ENCODE results near the gene RAB37. TPM values are rescaled to one million over a fixed set of nuclear protein-coding genes. Genes with fewer than 3 reads are reported as not detected.

RAB37 gene
- total RNA-seq (2011; cell fraction: chromatin; rRNA removed; ENCODE audit: low replicate concordance), result not detected in 2 replicates
- total RNA-seq (2011; cell fraction: nucleolus; rRNA removed), result not detected in 2 replicates
- not detected in 2 replicates for total RNA-seq (2011; cell fraction: nucleoplasm; rRNA removed)
- total RNA-seq (2014; rRNA removed), result not detected in 2 replicates
- total RNA-seq (2014; rRNA removed; fragmentation: Illumina TruSeq; extraction: Trizol), result not detected in 2 replicates
- 0.11 and 0.23 TPM in 2 replicates for total RNA-seq (2015; rRNA removed; fragmentation: Illumina TruSeq; extraction: Trizol)
- 0.27 TPM in 1 of 2 replicates, not detected in the other for total RNA-seq (2021)
- polyA plus RNA-seq (2011; rRNA removed), result 0.03 and 0.21 TPM in 2 replicates
- polyA plus RNA-seq (2011; cell fraction: cytosol; rRNA removed), result 0.22 TPM in 1 of 2 replicates, not detected in the other
- 0.07 and 0.18 TPM in 2 replicates for polyA plus RNA-seq (2011; cell fraction: nucleus; rRNA removed)
- polyA plus RNA-seq (2012), result 0.19 and 0.22 TPM in 2 replicates
- 0.04 and 0.12 TPM in 2 replicates for polyA plus RNA-seq (2014; fragmentation: Illumina TruSeq; extraction: Trizol)
- under 1 TPM in 1 of 2 experiments, not detected in 1; 0.03 TPM for polyA plus RNA-seq (2014; fragmentation: Nextera tagmentation; extraction: Ambion mirVana)
- not detected in 2 replicates for polyA plus RNA-seq (2014; rRNA removed)
- polyA minus RNA-seq (2011; rRNA and poly(A)+ RNA removed), result 0.11 TPM in 1 of 2 replicates, not detected in the other
- not detected in 2 replicates for polyA minus RNA-seq (2011; cell fraction: cytosol; rRNA and poly(A)+ RNA removed)
- polyA minus RNA-seq (2011; cell fraction: nucleus; rRNA and poly(A)+ RNA removed), result not detected in 2 replicates
- Bru-seq, nascent RNA, result percentile 5 among the genes with signal in this experiment
- BruChase-seq, experiment 1, labeled RNA remaining after a 2-hour chase, result not detected
- BruChase-seq, experiment 2, labeled RNA remaining after a 6-hour chase, result not detected
- long read RNA-seq, experiment 1, result 0 reads
- long read RNA-seq, experiment 2, result 0 reads
- long read RNA-seq, experiment 3, result 0 reads

GRCh38 chr17:74736513-74737298 is at the start of gene RAB37:
Gene RAB37 (plus strand): TSS chr17:74737256. CDS start chr17:74737273, 17 bp downstream.
- peaks cover 5% of the 10 kb centered on the region; the same call in 1 of the 2 replicates for H4K20me1 ChIP-seq (replicated peaks; ENCODE audit: control insufficient read depth, insufficient read depth, low read length)
- peaks cover 0 to 20% of the 10 kb centered on the region in 2 experiments; a peak in 3 of 5 replicates for H3K4me1 ChIP-seq (replicated peaks in 1 of 2; ENCODE audit: control insufficient read depth in 2 of 2, insufficient read depth in 2 of 2, low read length in 2 of 2)
- H3K27ac ChIP-seq (ENCODE audit: extremely low read depth, low read depth, low read length), result no peak within 1 kb of the TSS
- H3K9me1 ChIP-seq (ENCODE audit: control insufficient read depth, insufficient read depth, low read length), result no peaks in the 10 kb centered on the region
- no peak within 1 kb of the TSS for H3K4me2 ChIP-seq (ENCODE audit: insufficient read depth, low read length)
- H2AFZ ChIP-seq (ENCODE audit: low read depth, low read length), result no peak within 1 kb of the TSS
- H3K4me3 ChIP-seq, result no peak within 1 kb of the TSS
- H3K27me3 ChIP-seq (ENCODE audit: control insufficient read depth in 2 of 2, insufficient read depth in 2 of 2, low read length in 2 of 2), result peaks cover 31 to 73% of the 10 kb centered on the region in 2 experiments; a peak in 4 of 5 replicates
- 6% methylated on average over 39 of the region's 67 CpGs for WGBS (ENCODE audit: insufficient coverage, low coverage, missing lambda C conversion rate)
- H3K79me2 ChIP-seq (ENCODE audit: control insufficient read depth, insufficient read depth, low read length), result no peaks in the 10 kb centered on the region
- ATAC-seq (peak; percentile 78), DNase-seq (ENCODE audit: extremely low read depth in 1 of 4, low spot score in 3 of 4) (peak in 2 of 4 experiments; percentile 67), FAIRE-seq (no peak)
- H3K9ac ChIP-seq (ENCODE audit: insufficient read depth in 1 of 2, low read depth in 2 of 2, low read length in 2 of 2), result peak within 1 kb of the TSS in 1 of 2 experiments; percentile 28; a peak in 2 of 4 replicates
- in situ Hi-C loops (cut with MboI) (no loop called here), intact Hi-C loops (cut with micrococcal nuclease) (loop anchor here (1.0 kb wide), 1 partner anchor 79 kb away; no protein-coding TSS in a partner anchor)
- H3K36me3 ChIP-seq (ENCODE audit: control insufficient read depth, insufficient read depth, low read length), result no peaks in the 10 kb centered on the region
- ChIA-PET POLR2A (interaction anchor here (0.6 to 1.3 kb wide), 4 partner anchors 11 to 1119 kb away, joined by 3 to 4 read pairs (median 4); no protein-coding TSS in a partner anchor), CTCF (ENCODE audit: low intra/inter-chr PET ratio) (interaction anchor here (0.8 to 2.6 kb wide), 4 partner anchors 9 to 435 kb away, joined by 3 to 15 read pairs (median 3); no protein-coding TSS in a partner anchor)
- BruUV-seq (replicated peaks), result no TSS peak
- H3K9me3 ChIP-seq (replicated peaks; ENCODE audit: control insufficient read depth, insufficient read depth, low read depth, low read length), result no peaks in the 10 kb centered on the region
- TF ChIP-seq PURB (CRISPR knock-in tag; IDR thresholded peaks at IDR 0.05; ENCODE audit: low read depth) (no peak), PBX2 (CRISPR knock-in tag; IDR thresholded peaks at IDR 0.05; ENCODE audit: low read depth) (no peak), PBX2 (tag; conservative IDR thresholded peaks at IDR 0.05; ENCODE audit: low read depth) (no peak), SOX6 (IDR thresholded peaks at IDR 0.05) (no peak), ELF1 (tag; IDR thresholded peaks at IDR 0.05) (no peak), IRF2 (CRISPR knock-in tag; IDR thresholded peaks at IDR 0.05) (no peak), ZNF444 (CRISPR knock-in tag; IDR thresholded peaks at IDR 0.05) (no peak), BCL6 (CRISPR knock-in tag; IDR thresholded peaks at IDR 0.05) (no peak), FOXO4 (CRISPR knock-in tag; IDR thresholded peaks at IDR 0.05) (no peak), ZBED1 (IDR thresholded peaks at IDR 0.05) (no peak), MTF1 (CRISPR knock-in tag; IDR thresholded peaks at IDR 0.05; ENCODE audit: borderline replicate concordance) (no peak), FOXK1 (CRISPR knock-in tag; IDR thresholded peaks at IDR 0.05; ENCODE audit: borderline replicate concordance) (no peak), ETV1 (tag; conservative IDR thresholded peaks at IDR 0.05; ENCODE audit: low read depth) (no peak), PCBP1 (IDR thresholded peaks at IDR 0.05; ENCODE audit: low read depth, low read length, poor library complexity, severe bottlenecking) (no peak)

Measured in K562 (cell line).